ENCODE results near the gene CCSER1.

The CCSER1 gene

DNA sequence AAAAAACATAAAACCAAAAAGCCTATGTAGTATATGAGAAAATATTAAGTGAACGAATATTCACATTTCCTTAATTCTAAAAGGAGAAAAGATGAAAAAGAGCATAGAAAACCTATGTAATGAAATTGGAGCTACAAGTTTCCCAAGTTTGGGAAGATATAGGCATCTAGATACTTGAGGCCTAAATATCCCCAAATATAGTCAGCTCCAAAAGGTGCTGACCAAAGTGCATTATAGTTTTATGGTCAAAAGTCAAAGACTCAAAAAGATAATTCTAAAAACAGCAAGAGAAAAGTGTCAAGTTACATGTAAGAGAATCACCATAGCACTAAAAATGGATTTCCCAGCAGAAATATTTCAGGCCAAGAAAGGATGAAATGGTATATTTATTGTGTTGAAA, 1502.9 kb downstream of the CCSER1 start:
- TF ChIP-seq, protein P1, sequence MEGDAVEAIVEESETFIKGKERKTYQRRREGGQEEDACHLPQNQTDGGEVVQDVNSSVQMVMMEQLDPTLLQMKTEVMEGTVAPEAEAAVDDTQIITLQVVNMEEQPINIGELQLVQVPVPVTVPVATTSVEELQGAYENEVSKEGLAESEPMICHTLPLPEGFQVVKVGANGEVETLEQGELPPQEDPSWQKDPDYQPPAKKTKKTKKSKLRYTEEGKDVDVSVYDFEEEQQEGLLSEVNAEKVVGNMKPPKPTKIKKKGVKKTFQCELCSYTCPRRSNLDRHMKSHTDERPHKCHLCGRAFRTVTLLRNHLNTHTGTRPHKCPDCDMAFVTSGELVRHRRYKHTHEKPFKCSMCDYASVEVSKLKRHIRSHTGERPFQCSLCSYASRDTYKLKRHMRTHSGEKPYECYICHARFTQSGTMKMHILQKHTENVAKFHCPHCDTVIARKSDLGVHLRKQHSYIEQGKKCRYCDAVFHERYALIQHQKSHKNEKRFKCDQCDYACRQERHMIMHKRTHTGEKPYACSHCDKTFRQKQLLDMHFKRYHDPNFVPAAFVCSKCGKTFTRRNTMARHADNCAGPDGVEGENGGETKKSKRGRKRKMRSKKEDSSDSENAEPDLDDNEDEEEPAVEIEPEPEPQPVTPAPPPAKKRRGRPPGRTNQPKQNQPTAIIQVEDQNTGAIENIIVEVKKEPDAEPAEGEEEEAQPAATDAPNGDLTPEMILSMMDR (IDR thresholded peaks at IDR 0.05; ENCODE audit: insufficient read depth, missing control alignments) = no peak
- FAIRE-seq = no peak
- DNase-seq (ENCODE audit: insufficient read length, low spot score) = no peak

DNA sequence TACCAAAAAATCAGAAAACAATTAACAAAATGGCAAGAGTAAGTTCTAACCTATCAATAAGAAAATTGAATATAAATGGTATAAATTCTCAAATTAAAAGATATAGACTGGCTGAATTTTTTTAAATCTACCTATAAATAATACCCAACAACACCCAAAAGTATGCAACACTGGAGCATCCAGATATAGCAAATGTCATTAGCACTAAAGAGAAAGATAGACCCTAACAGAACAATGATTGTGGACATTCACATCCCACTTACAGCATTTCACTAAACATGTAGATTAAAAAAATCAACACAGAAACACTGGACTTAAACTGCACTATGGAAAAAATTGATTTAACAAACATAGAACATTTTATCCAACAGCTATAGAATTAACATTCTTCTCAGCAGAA, 1503.6 kb downstream of the CCSER1 start:
- FAIRE-seq = no peak
- no peak for DNase-seq (ENCODE audit: insufficient read length, low spot score)
- TF ChIP-seq, protein P1 (IDR thresholded peaks at IDR 0.05; ENCODE audit: insufficient read depth, missing control alignments) = no peak

DNA sequence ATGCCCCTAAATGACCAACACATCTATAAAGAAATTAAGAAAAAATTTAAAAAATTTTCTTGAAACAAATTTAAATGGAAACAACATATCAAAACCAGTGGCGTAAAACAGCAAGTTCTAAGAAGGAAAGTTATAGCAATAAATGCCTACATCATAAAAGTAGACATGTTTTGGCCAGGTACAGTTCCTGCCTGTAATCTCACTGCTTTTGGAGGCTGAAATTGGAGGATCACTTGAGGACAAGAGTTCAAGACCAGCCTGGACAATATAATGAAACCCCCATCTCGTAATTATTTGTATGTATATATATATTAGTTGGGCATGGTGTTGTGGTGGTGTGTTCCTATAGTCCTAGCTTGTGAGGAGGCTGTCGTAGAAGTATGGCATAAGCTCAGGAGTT, 1504.1 kb downstream of the CCSER1 start:
- FAIRE-seq (no peak), DNase-seq (ENCODE audit: insufficient read length, low spot score) (no peak)
- TF ChIP-seq, protein P1 (IDR thresholded peaks at IDR 0.05; ENCODE audit: insufficient read depth, missing control alignments) = no peak

DNA sequence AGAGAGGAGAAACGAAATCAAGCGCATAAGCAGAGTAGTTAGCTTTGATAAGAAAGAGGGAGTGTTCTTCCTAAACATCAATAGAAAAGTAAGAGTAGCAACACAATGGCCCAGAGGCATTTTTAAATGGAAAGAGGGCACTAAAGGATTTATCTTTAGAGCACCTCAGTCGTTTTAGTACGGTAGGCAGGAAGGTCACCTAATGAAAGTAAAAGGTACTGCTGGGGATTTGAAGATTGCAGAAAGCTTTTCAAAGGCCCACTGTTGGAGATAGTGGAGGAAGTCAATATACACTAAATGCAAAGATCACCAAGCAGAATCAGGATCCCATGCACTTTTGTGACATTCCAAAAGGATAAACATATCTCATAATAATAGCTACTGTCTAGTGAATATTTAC, 1508.9 kb downstream of the CCSER1 start:
- DNase-seq (ENCODE audit: insufficient read length, low spot score) (no peak), FAIRE-seq (no peak)
- TF ChIP-seq, protein P1 (IDR thresholded peaks at IDR 0.05; ENCODE audit: insufficient read depth, missing control alignments) = no peak

All from D721Med (cell line).